GM18508 (cell line): ENCODE results near the gene PRRT1B.
"Not testable (repeated sequence)": the region's sequence is repeated elsewhere in the genome, so short reads cannot be mapped to it uniquely, and the experiment has no call there.

Experiments
- ATAC-seq: cut with Tn5 transposase; IDR thresholded peaks from one replicate; pipeline ENCODE4 v1.9.1; 2021; ENCODE audit warnings: moderate number of reproducible peaks; ENCODE audit not compliant: insufficient read depth, unreplicated experiment

Gene PRRT1B

GRCh38 chr9:131545003-131545785 is at the start of gene PRRT1B:
Gene PRRT1B, plus strand, starts transcription at chr9:131545523. Its CDS starts 93 bp downstream, at chr9:131545616.
- ATAC-seq = no peak

- ATAC-seq = no peak
Observed at GRCh38 chr9:131495785-131496184, 49.5 kb upstream of the PRRT1B start.

- no peak for ATAC-seq
Observed at GRCh38 chr9:131496844-131497405, 48.4 kb upstream of the PRRT1B start.

GRCh38 chr9:131499254-131499767 is 46.0 kb upstream of the PRRT1B start:
- no peak for ATAC-seq

- no peak for ATAC-seq
Observed at GRCh38 chr9:131500377-131500776, 44.9 kb upstream of the PRRT1B start.

- ATAC-seq = no peak
Observed at GRCh38 chr9:131500939-131501541, 44.3 kb upstream of the PRRT1B start.

GRCh38 chr9:131502781-131503625 is 42.3 kb upstream of the PRRT1B start, which contains the start of gene POMT1:
Gene POMT1, plus strand, starts transcription at chr9:131502918. Its CDS starts 1,301 bp downstream, at chr9:131504219.
- no peak for ATAC-seq

GRCh38 chr9:131503626-131504465 is 41.5 kb upstream of the PRRT1B start:
- ATAC-seq = no peak

- no peak for ATAC-seq
Observed at GRCh38 chr9:131505012-131505411, 40.3 kb upstream of the PRRT1B start.

- no peak for ATAC-seq
Observed at GRCh38 chr9:131511416-131511815, 33.9 kb upstream of the PRRT1B start.

- no peak for ATAC-seq
Observed at GRCh38 chr9:131511880-131512279, 33.4 kb upstream of the PRRT1B start.

GRCh38 chr9:131513177-131513576 is 32.1 kb upstream of the PRRT1B start:
- no peak for ATAC-seq

- ATAC-seq = not testable (repeated sequence)
Observed at GRCh38 chr9:131515559-131516031, 29.7 kb upstream of the PRRT1B start.

GRCh38 chr9:131516100-131516499 is 29.2 kb upstream of the PRRT1B start:
- no peak for ATAC-seq

- ATAC-seq = no peak
Observed at GRCh38 chr9:131516930-131517329, 28.4 kb upstream of the PRRT1B start.

GRCh38 chr9:131517761-131518190 is 27.5 kb upstream of the PRRT1B start:
- no peak for ATAC-seq

GRCh38 chr9:131518553-131518952 is 26.8 kb upstream of the PRRT1B start:
- no peak for ATAC-seq

GRCh38 chr9:131520503-131520902 is 24.8 kb upstream of the PRRT1B start:
- no peak for ATAC-seq

GRCh38 chr9:131521203-131521602 is 24.1 kb upstream of the PRRT1B start:
- no peak for ATAC-seq
